Stimulated activated CD4-positive, alpha-beta T cell treated with anti-CD3 and anti-CD28 coated beads, TNF-alpha, amount 100 ng/mL, for 48 hours (primary cell): ENCODE data around the gene BHLHE41.

Experiments
- DNase-seq, 3 donors: peaks; one replicate each; pipeline ENCODE4 v3.0.0-alpha.2; 2020; ENCODE audit warnings: low read depth in 3 of 3

The BHLHE41 gene

GRCh38 chr12:26134540-26134939, 9.7 kb upstream of the BHLHE41 start:
- DNase-seq, result no peak

GRCh38 chr12:26133521-26133920, 8.7 kb upstream of the BHLHE41 start:
- no peak for DNase-seq

- no peak for DNase-seq
Observed at GRCh38 chr12:26132866-26133265, 8.0 kb upstream of the BHLHE41 start.

- no peak for DNase-seq
Observed at GRCh38 chr12:26131936-26132335, 7.1 kb upstream of the BHLHE41 start.

GRCh38 chr12:26130728-26131127, 5.9 kb upstream of the BHLHE41 start:
- no peak for DNase-seq

- no peak for DNase-seq
Observed at GRCh38 chr12:26128168-26128567, 3.3 kb upstream of the BHLHE41 start.

- DNase-seq, result no peak
Observed at GRCh38 chr12:26127404-26127803, 2.6 kb upstream of the BHLHE41 start.

GRCh38 chr12:26126340-26127284, 1.8 kb upstream of the BHLHE41 start:
- DNase-seq, result no peak

GRCh38 chr12:26125400-26126339, 833 bp upstream of the BHLHE41 start:
- DNase-seq, result no peak

- no peak for DNase-seq
Observed at GRCh38 chr12:26123482-26123980, 1.3 kb downstream of the BHLHE41 start.

GRCh38 chr12:26122681-26123481, 2.0 kb downstream of the BHLHE41 start:
- DNase-seq, result no peak

GRCh38 chr12:26122061-26122680, 2.7 kb downstream of the BHLHE41 start:
- DNase-seq, result no peak

- no peak for DNase-seq
Observed at GRCh38 chr12:26121323-26122060, 3.3 kb downstream of the BHLHE41 start.

- DNase-seq, result no peak
Observed at GRCh38 chr12:26120561-26121274, 4.1 kb downstream of the BHLHE41 start.

GRCh38 chr12:26119391-26119989, 5.3 kb downstream of the BHLHE41 start:
- no peak for DNase-seq

GRCh38 chr12:26118308-26118707, 6.5 kb downstream of the BHLHE41 start:
- DNase-seq, result no peak

GRCh38 chr12:26116829-26117715, 7.8 kb downstream of the BHLHE41 start:
- DNase-seq, result no peak

- no peak for DNase-seq
Observed at GRCh38 chr12:26114720-26115401, 10.0 kb downstream of the BHLHE41 start.
